Tibial nerve (tissue), 4 donors: Measurements from ENCODE around the gene LEP. TPM values are rescaled to one million over a fixed set of nuclear protein-coding genes. Genes with fewer than 3 reads are reported as not detected.

Experiments used
- DNase-seq, 2 donors: peaks; one replicate each; pipeline ENCODE4 v3.0.0-alpha.2; 2019; ENCODE audit warnings: low spot score in 2 of 2
- H3K27ac ChIP-seq, 4 donors: fragments of 200-600 bp; sonication (generic) in 3 of 4; one replicate each; pipeline ENCODE4 v1.5.1; 2017 to 2019; ENCODE audit warnings: mild to moderate bottlenecking in 1 of 4
- H3K27me3 ChIP-seq, 2 donors: fragments of 200-600 bp; sonication (generic) in 1 of 2; one replicate each; pipeline versions ENCODE4 v1.5.1 to v1.6.0; 2017 to 2019
- H3K36me3 ChIP-seq, 3 donors: fragments of 200-600 bp; sonication (generic); one replicate each; pipeline ENCODE4 v1.5.1; 2018 to 2019
- H3K4me1 ChIP-seq, 4 donors: fragments of 200-600 bp; sonication (generic) in 3 of 4; one replicate each; pipeline ENCODE4 v1.5.1; 2017 to 2019
- H3K4me3 ChIP-seq, 4 donors: fragments of 200-600 bp; sonication (generic) in 3 of 4; one replicate each; pipeline ENCODE4 v1.5.1; 2017 to 2019; ENCODE audit warnings: mild to moderate bottlenecking in 1 of 4, moderate library complexity in 1 of 4
- H3K9me3 ChIP-seq, 4 donors: fragments of 200-600 bp; sonication (generic) in 3 of 4; one replicate each; pipeline ENCODE4 v1.5.1; 2017 to 2019
- EP300 ChIP-seq, 2 donors: sonication (generic); formaldehyde crosslinking; IDR thresholded peaks; one replicate each; pipeline ENCODE4 v1.6.1; 2017; ENCODE audit warnings: antibody characterized with exemption in 2 of 2, mild to moderate bottlenecking in 1 of 2
- POLR2A ChIP-seq, 2 donors: fragments of 450-650 bp; IDR thresholded peaks; one replicate each; pipeline ENCODE4 v1.6.1; 2017; ENCODE audit warnings: antibody characterized with exemption in 2 of 2, mild to moderate bottlenecking in 2 of 2, moderate library complexity in 2 of 2
- WGBS, 2 donors: methylation state at CpG; one replicate each; pipeline ENCODE4 v1.1.5; 2018; 5-methylcytosine and 5-hydroxymethylcytosine counted together
- total RNA-seq, 4 donors: library from RNA; depleted of rRNA; stranded (reverse); fragments of >200 nt; gene quantifications; one replicate each; pipeline ENCODE4 v1.1.0, GENCODE V29; 2016
- TF ChIP-seq, protein P1 (sequence below), 5 experiments: fragments of 200-600 bp in 3 of 5; fragments of 450-650 bp in 2 of 5; sonication (generic) in 3 of 5; IDR thresholded peaks; one replicate each; pipeline ENCODE4 v1.5.1; 2016 to 2019; ENCODE audit warnings: antibody characterized with exemption in 5 of 5, mild to moderate bottlenecking in 3 of 5, moderate library complexity in 2 of 5

LEP gene
- total RNA-seq, 4 donors from 2014 or later, result 15.9 to 70.7 (median 40.5) TPM

DNA sequence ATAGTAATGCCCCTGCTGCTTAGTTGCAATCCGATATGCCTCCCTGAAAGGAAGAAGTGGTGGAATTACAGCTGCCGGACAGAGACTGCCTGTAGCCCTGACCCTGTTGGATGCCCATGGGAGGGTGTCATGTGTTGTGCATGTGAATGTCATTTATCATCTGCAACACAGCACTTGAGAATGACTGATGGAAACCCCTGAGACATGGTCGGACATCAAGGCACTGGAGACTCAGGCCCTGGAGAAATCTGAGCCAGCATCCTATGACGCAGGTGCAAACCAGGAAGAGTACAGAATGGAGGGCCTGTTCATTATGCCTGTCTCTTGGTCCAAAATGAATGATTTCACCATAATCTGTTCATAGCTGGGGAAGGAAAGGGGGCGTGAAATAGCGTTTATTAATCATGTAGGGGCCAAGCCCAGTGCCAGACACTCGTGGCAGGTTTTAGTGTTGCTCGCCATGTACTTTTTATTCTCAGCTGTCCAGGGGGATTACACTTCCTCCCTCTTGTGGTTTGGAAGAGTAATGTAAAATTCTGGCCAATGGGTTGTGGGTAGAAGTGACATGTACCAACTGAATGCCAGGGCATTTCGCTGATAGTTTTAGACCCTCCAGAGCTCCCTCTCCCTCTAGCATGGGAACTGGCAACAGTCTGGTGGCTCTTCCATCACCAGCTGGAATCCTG, 23.0 kb upstream of the LEP start:
- H3K27ac ChIP-seq, result no peak overlapping the region
- H3K27me3 ChIP-seq, result peaks cover 0 to 12% of the 10 kb centered on the region in 2 donors
- H3K4me3 ChIP-seq, result no peak overlapping the region
- peaks cover 0 to 8% (median 0%) of the 10 kb centered on the region in 4 donors for H3K4me1 ChIP-seq
- H3K36me3 ChIP-seq, result no peaks in the 10 kb centered on the region
- DNase-seq, result no peak
- TF ChIP-seq POLR2A (IDR thresholded peaks at IDR 0.05) (no peak), EP300 (IDR thresholded peaks at IDR 0.05) (no peak)
- TF ChIP-seq, protein P1, sequence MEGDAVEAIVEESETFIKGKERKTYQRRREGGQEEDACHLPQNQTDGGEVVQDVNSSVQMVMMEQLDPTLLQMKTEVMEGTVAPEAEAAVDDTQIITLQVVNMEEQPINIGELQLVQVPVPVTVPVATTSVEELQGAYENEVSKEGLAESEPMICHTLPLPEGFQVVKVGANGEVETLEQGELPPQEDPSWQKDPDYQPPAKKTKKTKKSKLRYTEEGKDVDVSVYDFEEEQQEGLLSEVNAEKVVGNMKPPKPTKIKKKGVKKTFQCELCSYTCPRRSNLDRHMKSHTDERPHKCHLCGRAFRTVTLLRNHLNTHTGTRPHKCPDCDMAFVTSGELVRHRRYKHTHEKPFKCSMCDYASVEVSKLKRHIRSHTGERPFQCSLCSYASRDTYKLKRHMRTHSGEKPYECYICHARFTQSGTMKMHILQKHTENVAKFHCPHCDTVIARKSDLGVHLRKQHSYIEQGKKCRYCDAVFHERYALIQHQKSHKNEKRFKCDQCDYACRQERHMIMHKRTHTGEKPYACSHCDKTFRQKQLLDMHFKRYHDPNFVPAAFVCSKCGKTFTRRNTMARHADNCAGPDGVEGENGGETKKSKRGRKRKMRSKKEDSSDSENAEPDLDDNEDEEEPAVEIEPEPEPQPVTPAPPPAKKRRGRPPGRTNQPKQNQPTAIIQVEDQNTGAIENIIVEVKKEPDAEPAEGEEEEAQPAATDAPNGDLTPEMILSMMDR (IDR thresholded peaks at IDR 0.05), result no peak
- WGBS, 2 donors, result 74 to 82% methylated on average over 9 of the region's 9 CpGs
- H3K9me3 ChIP-seq, result no peaks in the 10 kb centered on the region

DNA sequence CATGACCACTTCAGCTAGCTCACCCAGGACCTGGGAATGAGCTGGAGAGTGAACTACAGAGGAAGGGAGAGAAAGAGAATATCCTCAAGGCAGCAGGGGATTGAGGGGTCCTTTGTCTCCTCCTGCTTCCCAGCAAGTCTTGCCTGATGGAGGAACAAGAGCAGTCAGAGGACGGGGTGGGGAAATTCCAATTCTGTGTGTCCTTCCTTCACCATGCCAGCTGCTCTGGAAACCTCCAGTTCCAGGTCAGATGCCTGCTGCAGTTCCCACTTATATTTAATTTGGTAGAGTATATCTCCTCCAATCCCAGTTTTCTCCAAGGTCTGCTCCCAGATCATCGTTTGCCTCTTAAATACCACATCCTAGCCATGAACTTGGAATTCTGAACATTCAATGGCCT, 21.4 kb upstream of the LEP start:
- TF ChIP-seq, protein P1 (IDR thresholded peaks at IDR 0.05), result no peak
- no peak for TF ChIP-seq POLR2A (IDR thresholded peaks at IDR 0.05)
- no peak for TF ChIP-seq EP300 (IDR thresholded peaks at IDR 0.05)
- H3K27me3 ChIP-seq, result peaks cover 0 to 12% of the 10 kb centered on the region in 2 donors
- no peak for DNase-seq

DNA sequence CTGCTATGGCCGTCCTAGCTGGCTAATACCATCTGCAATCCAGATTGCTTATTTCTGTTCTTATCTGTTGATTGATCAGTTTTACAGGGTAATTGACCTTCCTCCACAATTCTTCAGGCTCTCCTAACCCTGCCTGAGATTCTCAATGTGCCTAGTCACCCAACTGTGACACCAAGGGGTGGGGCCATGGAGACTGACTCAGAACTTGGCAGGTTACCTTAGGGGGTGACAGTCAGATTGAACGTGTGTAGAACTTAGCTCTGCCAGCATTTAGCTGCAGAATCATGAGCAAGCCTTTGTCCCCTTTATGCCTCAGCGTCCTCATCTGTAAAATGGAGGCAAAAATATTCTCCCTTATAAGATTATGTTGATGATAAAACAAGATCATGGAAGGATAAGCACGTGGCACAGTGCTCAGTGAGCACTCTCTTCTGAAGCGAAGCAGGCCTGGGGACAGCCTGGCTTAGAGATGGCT, 19.1 kb upstream of the LEP start:
- WGBS, 2 donors, result 65 to 74% methylated on average over 5 of the region's 5 CpGs
- H3K9me3 ChIP-seq, result no peaks in the 10 kb centered on the region
- no peaks in the 10 kb centered on the region for H3K36me3 ChIP-seq
- H3K4me1 ChIP-seq, result no peaks in the 10 kb centered on the region
- H3K4me3 ChIP-seq, result no peak overlapping the region
- DNase-seq, result no peak
- H3K27me3 ChIP-seq, result peaks cover 0 to 12% of the 10 kb centered on the region in 2 donors
- TF ChIP-seq, protein P1 (IDR thresholded peaks at IDR 0.05), result no peak
- TF ChIP-seq POLR2A (IDR thresholded peaks at IDR 0.05) (no peak), EP300 (IDR thresholded peaks at IDR 0.05) (no peak)
- H3K27ac ChIP-seq, result no peak overlapping the region

More for the DNA sequence above, 21.4 kb upstream of the LEP start:
- WGBS, 2 donors, result 83 to 88% methylated on average over 2 of the region's 2 CpGs
- Histone ChIP-seq H3K36me3 (no peaks in the 10 kb centered on the region), H3K4me3 (no peak overlapping the region), H3K9me3 (no peaks in the 10 kb centered on the region), H3K4me1 (peaks cover 0 to 8% (median 0%) of the 10 kb centered on the region in 4 donors), H3K27ac (no peak overlapping the region)

DNA sequence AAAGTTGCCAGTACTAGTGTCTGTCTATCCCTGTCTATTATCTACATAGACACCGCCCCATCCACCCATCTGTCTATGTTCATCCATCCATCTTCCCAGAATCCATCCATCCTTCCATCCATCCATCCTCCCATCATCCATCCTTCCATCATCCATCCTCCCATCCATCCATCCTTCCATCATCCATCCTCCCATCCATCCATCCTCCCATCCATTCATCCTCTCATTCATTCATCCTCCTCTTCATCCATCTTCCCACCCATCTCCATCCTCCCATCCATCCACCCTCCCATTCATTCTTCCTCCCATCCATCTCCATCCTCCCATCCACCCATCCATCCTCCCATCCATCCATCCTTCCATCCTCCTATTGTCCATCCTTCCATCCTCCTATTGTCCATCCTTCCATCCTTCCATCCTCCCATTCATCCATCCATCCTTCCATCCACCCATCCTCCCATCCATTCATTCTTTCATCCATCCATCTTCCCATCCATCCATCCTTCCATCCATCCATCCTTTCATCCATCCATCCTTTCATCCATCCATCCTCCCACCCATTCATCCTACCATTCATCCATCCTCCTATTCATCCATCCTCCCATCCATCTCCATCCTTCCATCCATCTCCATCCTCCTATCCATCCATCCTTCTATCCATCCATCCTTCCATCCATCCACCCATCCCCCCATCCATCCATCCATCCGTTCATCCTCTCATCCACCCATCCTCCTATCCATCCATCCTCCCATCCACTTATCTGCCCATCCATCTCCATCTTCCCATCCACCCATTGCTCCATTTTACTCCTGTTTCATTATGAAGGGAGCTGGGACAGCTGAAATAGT, 14.7 kb upstream of the LEP start:
- no peak overlapping the region for H3K4me3 ChIP-seq
- peaks cover 0 to 10% of the 10 kb centered on the region in 2 donors for H3K27me3 ChIP-seq
- H3K4me1 ChIP-seq, result no peaks in the 10 kb centered on the region
- no peaks in the 10 kb centered on the region for H3K9me3 ChIP-seq
- H3K27ac ChIP-seq, result no peak overlapping the region
- TF ChIP-seq, protein P1 (IDR thresholded peaks at IDR 0.05), result no peak
- TF ChIP-seq EP300 (IDR thresholded peaks at IDR 0.05) (no peak), POLR2A (IDR thresholded peaks at IDR 0.05) (no peak)
- 87 to 89% methylated on average over 2 of the region's 2 CpGs for whole genome bisulfite sequencing, 2 donors
- DNase-seq, result no peak
- no peaks in the 10 kb centered on the region for H3K36me3 ChIP-seq

DNA sequence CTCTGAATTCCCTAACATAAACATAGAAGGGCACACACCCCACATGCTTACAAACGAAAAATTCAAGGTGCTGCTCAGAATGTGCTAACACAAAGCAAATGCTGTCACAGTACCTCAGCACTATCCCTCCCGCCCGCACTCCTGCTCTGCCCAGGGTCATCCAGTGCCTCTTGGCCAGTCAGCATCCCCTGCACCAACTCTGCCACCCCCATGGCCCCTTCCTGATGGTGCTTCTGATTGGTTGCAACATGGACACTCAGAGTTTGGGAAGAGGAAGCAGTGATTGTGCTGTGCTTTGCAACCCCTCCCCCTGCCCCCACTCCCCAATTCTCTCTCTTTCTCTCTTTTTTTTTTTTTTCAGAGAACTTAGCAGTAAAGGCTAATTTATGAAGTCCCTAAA, 13.8 kb upstream of the LEP start:
- DNase-seq, result no peak
- Histone ChIP-seq H3K4me3 (no peak overlapping the region), H3K4me1 (no peaks in the 10 kb centered on the region), H3K36me3 (no peaks in the 10 kb centered on the region), H3K9me3 (no peaks in the 10 kb centered on the region), H3K27ac (no peak overlapping the region), H3K27me3 (peaks cover 0 to 10% of the 10 kb centered on the region in 2 donors)
- TF ChIP-seq EP300 (IDR thresholded peaks at IDR 0.05) (no peak), POLR2A (IDR thresholded peaks at IDR 0.05) (no peak)
- TF ChIP-seq, protein P1 (IDR thresholded peaks at IDR 0.05), result no peak
- WGBS, 2 donors, result 61 to 85% methylated on average over 3 of the region's 3 CpGs
